HG03520 (cell line): ENCODE data around the gene VWCE.
"Not testable (repeated sequence)": the region's sequence is repeated elsewhere in the genome, so short reads cannot be mapped to it uniquely, and the experiment has no call there.

Experiments used
- ATAC-seq: cut with Tn5 transposase; IDR thresholded peaks from one replicate; pipeline ENCODE4 v1.9.1; 2021; ENCODE audit warnings: mild to moderate bottlenecking, moderate library complexity; ENCODE audit not compliant: unreplicated experiment

VWCE gene

GRCh38 chr11:61256710-61257482 is 38.2 kb downstream of the VWCE start:
- ATAC-seq = no peak

- ATAC-seq = no peak
These were observed 40.6 kb downstream of the VWCE start for GRCh38 chr11:61254403-61255025.

GRCh38 chr11:61252332-61252731 is 42.8 kb downstream of the VWCE start:
- ATAC-seq = not testable (repeated sequence)

GRCh38 chr11:61250796-61251765 is 44.0 kb downstream of the VWCE start:
- not testable (repeated sequence) for ATAC-seq

- ATAC-seq = not testable (repeated sequence)
These were observed 45.9 kb downstream of the VWCE start for GRCh38 chr11:61249201-61249600.

- ATAC-seq = not testable (repeated sequence)
These were observed 47.0 kb downstream of the VWCE start for GRCh38 chr11:61248071-61248470.

GRCh38 chr11:61245284-61245964 is 49.7 kb downstream of the VWCE start:
- not testable (repeated sequence) for ATAC-seq

- not testable (repeated sequence) for ATAC-seq
These were observed 53.6 kb downstream of the VWCE start for GRCh38 chr11:61241526-61241925.

GRCh38 chr11:61240875-61241274 is 54.2 kb downstream of the VWCE start, which contains the start of gene PGA5:
TSS of gene PGA5 (plus strand) at chr11:61241175. CDS start at chr11:61241227, 52 bp downstream.
- ATAC-seq = not testable (repeated sequence)

- not testable (repeated sequence) for ATAC-seq
These were observed 54.8 kb downstream of the VWCE start for GRCh38 chr11:61240288-61240687.

GRCh38 chr11:61237130-61237529 is 58.0 kb downstream of the VWCE start:
- ATAC-seq = not testable (repeated sequence)

GRCh38 chr11:61232548-61233145 is 62.5 kb downstream of the VWCE start:
- not testable (repeated sequence) for ATAC-seq

- not testable (repeated sequence) for ATAC-seq
These were observed 63.5 kb downstream of the VWCE start for GRCh38 chr11:61231585-61231984.

GRCh38 chr11:61231033-61231432 is 64.1 kb downstream of the VWCE start:
- not testable (repeated sequence) for ATAC-seq

- ATAC-seq = not testable (repeated sequence)
These were observed 65.7 kb downstream of the VWCE start for GRCh38 chr11:61229458-61229857.

- not testable (repeated sequence) for ATAC-seq
These were observed 68.5 kb downstream of the VWCE start for GRCh38 chr11:61226457-61227137.

- ATAC-seq = not testable (repeated sequence)
These were observed 72.4 kb downstream of the VWCE start for GRCh38 chr11:61222692-61223091.

- not testable (repeated sequence) for ATAC-seq
These were observed 73.1 kb downstream of the VWCE start, which contains the start of gene PGA4 for GRCh38 chr11:61222047-61222446. TSS of gene PGA4 (plus strand) at chr11:61222347. CDS start at chr11:61222401, 54 bp downstream.

- not testable (repeated sequence) for ATAC-seq
These were observed 76.1 kb downstream of the VWCE start for GRCh38 chr11:61219016-61219415.
